Amniotic epithelial cell (primary cell): Measurements from ENCODE around the gene TTLL5.
A peak's percentile ranks its signal among the peaks of the same experiment; 100 is the strongest.

Source experiments
- DNase-seq: peaks from one replicate; pipeline ENCODE4 v3.0.0-alpha.2; 2010; ENCODE audit warnings: low read depth

Gene TTLL5

GRCh38 chr14:75732888-75733287 lies 71.8 kb downstream of the TTLL5 start:
- no peak for DNase-seq

- DNase-seq: no peak
Measured at GRCh38 chr14:75734854-75735253, 73.8 kb downstream of the TTLL5 start.

- no peak for DNase-seq
Measured at GRCh38 chr14:75736845-75737485, 75.9 kb downstream of the TTLL5 start.

GRCh38 chr14:75738192-75738591 lies 77.1 kb downstream of the TTLL5 start:
- peak; percentile 24 for DNase-seq

GRCh38 chr14:75742867-75743266 lies 81.8 kb downstream of the TTLL5 start:
- no peak for DNase-seq

- DNase-seq: no peak
Measured at GRCh38 chr14:75747899-75748298, 86.9 kb downstream of the TTLL5 start.

GRCh38 chr14:75748336-75748735 lies 87.3 kb downstream of the TTLL5 start:
- DNase-seq: no peak

GRCh38 chr14:75751296-75751695 lies 90.2 kb downstream of the TTLL5 start:
- peak; percentile 94 for DNase-seq

GRCh38 chr14:75752086-75752485 lies 91.0 kb downstream of the TTLL5 start:
- no peak for DNase-seq

GRCh38 chr14:75752907-75753594 lies 92.0 kb downstream of the TTLL5 start:
- peak; percentile 33 for DNase-seq

- no peak for DNase-seq
Measured at GRCh38 chr14:75753696-75754095, 92.7 kb downstream of the TTLL5 start.

GRCh38 chr14:75757644-75758402 lies 96.8 kb downstream of the TTLL5 start:
- DNase-seq: no peak

- DNase-seq: no peak
Measured at GRCh38 chr14:75764020-75764419, 103.0 kb downstream of the TTLL5 start.

- DNase-seq: peak; percentile 63
Measured at GRCh38 chr14:75769047-75769685, 108.1 kb downstream of the TTLL5 start.

GRCh38 chr14:75770635-75771034 lies 109.6 kb downstream of the TTLL5 start:
- no peak for DNase-seq

- DNase-seq: no peak
Measured at GRCh38 chr14:75771595-75771994, 110.5 kb downstream of the TTLL5 start.

GRCh38 chr14:75773046-75773445 lies 112.0 kb downstream of the TTLL5 start:
- no peak for DNase-seq

GRCh38 chr14:75781096-75781495 lies 120.0 kb downstream of the TTLL5 start:
- no peak for DNase-seq

GRCh38 chr14:75783184-75783583 lies 122.1 kb downstream of the TTLL5 start:
- DNase-seq: peak; percentile 39

- no peak for DNase-seq
Measured at GRCh38 chr14:75783602-75784313, 122.7 kb downstream of the TTLL5 start.

- DNase-seq: no peak
Measured at GRCh38 chr14:75784314-75784686, 123.3 kb downstream of the TTLL5 start.

GRCh38 chr14:75793806-75794205 lies 132.8 kb downstream of the TTLL5 start:
- peak; percentile 52 for DNase-seq
